Spleen (tissue), 7 donors: Measurements from ENCODE around the gene TPM2.

Experiments
- CTCF ChIP-seq, 11 experiments: fragments of 200-600 bp in 7 of 11; fragments of 450-650 bp in 4 of 11; sonication (generic) in 4 of 11; IDR thresholded peaks in 8 of 11; conservative IDR thresholded peaks in 3 of 11; 1 replicate in 7 of 11; 2 replicates in 4 of 11; pipeline versions ENCODE4 v1.4.0 to v1.8.0; 2016 to 2021; ENCODE audit warnings: antibody characterized with exemption in 11 of 11, inconsistent platforms in 4 of 11, mild to moderate bottlenecking in 1 of 11
- POLR2A ChIP-seq, 3 donors: fragments of 450-650 bp; IDR thresholded peaks; one replicate each; pipeline ENCODE4 v1.5.1; 2017; ENCODE audit warnings: antibody characterized with exemption in 3 of 3, mild to moderate bottlenecking in 1 of 3
- donor health status: DM: no; HTN: no; CAD: no; lungs with moderate emphysema.
- donor health status: DM: no; HTN: no; CAD: no.
- donor health status: DM: no; HTN: no; CAD: no.

GRCh38 chr9:35636135-35636876 is 53.4 kb downstream of the TPM2 start:
- TF ChIP-seq CTCF (IDR thresholded peaks at IDR 0.05 in 8 of 11, conservative IDR thresholded peaks at IDR 0.05 in 3 of 11) (no peak), POLR2A (IDR thresholded peaks at IDR 0.05) (no peak)
